Stimulated activated CD4-positive, alpha-beta T cell treated with anti-CD3 and anti-CD28 coated beads, Interleukin-1b, Interleukin-23, amount 100 ng/mL, for 48 hours (primary cell): ENCODE data around the gene MTNR1A.
"Not testable (repeated sequence)": the region's sequence is repeated elsewhere in the genome, so short reads cannot be mapped to it uniquely, and the experiment has no call there.

Experiments used
- DNase-seq: peaks from one replicate; pipeline ENCODE4 v3.0.0-alpha.2; 2020

The MTNR1A gene

DNA sequence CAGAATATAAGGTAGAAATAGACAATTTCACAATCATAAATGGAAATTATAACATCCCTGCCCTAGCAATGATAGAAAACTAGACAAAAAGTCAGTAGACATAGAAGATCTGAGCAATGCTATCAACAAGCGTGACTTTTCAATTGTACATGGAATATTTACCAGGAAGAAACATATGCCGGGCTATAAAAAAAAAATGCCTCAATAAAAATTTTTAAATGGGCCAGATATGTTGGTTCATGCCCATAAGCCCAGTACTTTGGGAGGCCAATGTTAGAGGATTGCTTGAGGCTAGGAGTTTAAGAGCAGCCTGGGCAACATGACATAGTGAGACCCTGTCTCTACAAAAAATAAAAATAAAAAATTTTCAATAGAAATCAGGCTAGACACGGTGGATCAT lies 5.3 kb upstream of the MTNR1A start:
- no peak for DNase-seq

DNA sequence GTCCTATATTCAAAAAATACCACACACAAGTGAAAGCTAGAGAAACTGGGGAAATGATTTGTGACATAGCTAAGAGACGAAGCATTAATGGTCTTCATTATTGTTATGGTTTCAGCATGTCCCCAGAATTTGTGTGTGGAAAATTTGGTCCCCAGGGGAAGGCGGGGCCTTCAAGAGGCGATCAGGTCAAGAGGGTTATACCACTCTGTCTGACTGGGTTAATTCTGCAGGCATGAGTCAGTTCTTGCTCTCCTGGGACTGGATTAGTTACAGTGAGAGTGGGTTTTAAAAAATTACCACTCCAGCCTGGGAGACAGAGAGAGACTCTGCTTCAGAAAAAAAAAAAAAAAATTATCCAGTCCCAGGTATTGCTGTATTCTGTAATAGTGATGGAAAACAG lies 2.1 kb upstream of the MTNR1A start:
- no peak for DNase-seq

DNA sequence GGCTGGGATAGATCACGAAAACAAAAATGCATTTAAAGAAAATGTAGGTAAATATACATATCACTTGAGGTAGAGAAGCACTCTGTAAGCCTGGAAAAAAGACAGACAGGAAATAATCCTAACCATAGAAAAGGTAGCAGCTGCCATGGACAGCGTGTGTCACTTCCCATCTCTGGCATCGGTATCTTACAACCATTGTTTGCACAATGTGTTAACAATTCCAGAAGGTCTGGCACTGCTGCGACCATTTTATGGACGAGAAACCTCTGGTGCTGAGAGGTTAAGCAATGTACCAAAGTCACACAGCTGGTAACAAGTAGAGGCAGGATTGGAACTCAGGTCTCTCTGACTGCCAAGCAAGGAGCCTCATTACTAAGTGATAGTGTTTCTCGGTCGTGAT lies 1.7 kb upstream of the MTNR1A start:
- no peak for DNase-seq

DNA sequence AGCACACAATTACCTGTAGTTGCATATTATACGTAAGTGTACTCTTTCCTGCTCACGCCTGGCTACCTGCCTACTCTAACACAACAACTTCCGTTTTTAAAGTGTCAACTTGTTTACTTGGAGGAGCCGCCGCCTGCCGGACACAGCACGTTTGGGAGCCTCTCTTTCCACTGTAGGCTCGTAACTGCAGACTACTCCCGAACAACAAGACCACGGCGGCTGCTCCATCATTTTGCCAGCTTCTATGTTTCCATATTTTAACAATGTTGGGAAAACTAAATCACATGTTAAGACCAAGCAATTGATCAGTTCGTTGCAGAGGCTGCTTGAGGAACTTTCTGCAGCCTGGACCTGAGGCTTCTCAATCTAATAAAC lies 841 bp downstream of the MTNR1A start:
- DNase-seq = no peak

DNA sequence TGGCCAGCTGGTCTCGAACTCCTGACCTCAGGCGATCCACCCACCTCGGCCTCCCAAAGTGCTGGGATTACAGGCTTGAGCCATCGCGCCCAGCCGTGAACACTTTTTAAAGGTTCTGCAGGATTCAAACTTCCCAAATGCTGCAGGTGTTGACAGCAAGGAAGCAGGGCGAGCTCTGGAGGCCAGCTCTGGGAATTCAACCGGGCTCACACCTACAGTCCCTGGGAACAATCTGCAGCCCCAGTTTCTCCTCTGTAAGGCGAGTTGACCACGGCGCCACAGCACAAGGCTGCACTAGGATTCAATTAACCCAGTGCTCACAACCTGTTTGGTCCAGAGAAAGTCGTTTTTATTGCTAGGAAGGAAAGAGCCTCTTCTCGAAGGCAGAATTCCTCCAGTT lies 1.6 kb downstream of the MTNR1A start:
- DNase-seq = no peak

DNA sequence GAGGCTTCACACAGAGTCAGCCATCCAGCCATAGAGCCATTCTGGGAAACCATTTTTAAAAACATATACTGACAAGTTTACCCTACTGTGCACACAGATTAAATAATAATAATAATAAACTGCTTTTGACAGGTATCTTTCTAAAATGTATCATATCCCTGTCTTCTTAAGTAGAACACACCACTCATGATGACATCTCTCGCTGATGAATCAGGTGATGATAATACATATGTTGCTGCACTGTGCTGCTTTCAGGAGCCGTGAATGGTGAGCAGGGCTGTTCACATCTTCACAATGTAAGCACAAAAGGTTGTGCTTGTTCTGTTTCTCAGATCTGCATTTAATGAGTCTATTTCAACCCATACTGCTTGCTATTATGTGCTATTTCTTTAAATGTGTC lies 3.5 kb downstream of the MTNR1A start:
- no peak for DNase-seq

DNA sequence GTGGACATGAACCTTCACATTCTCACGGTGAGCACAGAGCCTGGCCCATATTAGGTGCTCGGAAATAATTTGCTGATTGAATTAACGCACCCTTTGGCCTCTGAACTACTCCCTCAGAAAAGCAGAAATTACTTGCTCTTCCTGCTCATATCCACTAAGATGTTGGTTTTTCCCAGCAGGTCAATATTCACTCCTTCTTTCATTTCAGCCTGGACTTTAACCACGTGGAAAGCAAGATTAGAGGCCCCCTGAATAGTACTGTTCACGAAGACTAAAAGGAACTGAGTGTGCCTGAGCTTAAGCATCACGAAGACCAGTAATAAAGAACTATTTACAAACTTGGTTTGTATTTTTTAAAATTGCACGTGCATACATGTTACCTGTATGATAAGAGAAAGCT lies 9.9 kb downstream of the MTNR1A start:
- DNase-seq = no peak

DNA sequence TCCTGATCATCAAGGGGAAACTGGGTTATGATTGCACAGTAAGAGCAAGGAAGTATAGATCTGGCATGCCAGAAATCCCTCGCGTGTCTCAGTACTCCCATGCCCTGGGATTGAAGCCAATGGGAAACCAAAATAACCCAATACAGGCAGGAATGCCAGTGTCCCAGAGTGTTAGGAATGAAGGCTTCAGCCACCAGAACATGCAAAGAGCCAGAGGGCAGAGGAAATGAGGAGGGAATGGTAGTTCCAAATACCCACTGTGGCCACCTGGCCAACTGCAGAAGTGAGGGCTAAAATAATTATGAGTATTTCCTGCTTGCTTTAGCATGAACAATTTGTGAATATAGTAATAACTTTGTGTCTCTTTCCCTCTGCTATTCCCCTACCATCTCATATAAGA lies 12.2 kb downstream of the MTNR1A start:
- no peak for DNase-seq

DNA sequence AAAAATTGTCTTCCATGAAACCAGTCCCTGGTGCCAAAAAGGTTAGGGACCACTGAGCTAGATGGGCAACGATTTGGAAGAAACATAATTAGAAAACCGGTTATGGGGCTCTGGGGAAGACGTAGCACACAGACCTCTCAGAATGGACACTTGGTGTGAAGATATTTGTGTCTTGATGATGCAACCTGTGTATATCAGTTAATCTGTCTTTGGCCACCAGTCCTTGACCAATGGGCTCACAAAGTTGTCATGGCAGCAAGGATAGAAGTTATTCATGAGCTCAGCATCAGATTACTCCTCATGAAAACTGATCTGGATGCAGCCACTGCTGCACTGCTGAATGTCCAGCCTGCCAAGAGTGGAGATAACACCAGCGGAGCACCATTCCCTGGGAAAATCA lies 13.6 kb downstream of the MTNR1A start:
- no peak for DNase-seq

DNA sequence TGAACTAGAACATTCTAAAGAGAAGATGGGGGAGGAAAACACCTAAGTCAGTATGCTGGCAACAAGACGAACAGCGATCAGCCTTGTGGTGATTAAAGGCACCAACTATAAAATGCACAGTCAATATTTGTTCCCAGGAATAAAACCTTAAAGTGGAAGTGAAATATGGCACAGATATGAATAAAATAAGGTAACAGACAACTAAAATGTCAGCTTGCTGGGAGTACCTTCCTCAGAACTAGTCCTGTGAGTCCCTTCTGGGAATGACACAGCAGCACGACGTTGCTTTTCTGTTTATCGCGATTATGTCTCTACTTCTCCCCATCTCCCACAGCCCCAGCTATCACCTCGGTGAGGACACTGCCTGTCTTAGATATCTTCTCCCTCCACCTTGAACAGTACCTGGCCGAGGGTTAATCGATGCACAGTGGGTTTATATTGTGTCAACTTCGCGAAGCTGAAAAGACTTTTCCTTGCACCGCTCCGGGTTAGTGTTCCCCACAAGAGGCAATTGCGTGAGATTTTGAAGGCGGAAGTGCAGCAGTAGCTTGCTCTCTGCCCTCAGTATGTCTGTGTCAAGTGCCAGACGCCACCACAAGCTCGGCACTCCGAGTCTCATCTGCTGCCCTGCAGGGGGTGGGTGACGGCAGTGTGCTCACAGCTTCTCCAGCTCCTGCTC lies 17.4 kb downstream of the MTNR1A start:
- DNase-seq = no peak

DNA sequence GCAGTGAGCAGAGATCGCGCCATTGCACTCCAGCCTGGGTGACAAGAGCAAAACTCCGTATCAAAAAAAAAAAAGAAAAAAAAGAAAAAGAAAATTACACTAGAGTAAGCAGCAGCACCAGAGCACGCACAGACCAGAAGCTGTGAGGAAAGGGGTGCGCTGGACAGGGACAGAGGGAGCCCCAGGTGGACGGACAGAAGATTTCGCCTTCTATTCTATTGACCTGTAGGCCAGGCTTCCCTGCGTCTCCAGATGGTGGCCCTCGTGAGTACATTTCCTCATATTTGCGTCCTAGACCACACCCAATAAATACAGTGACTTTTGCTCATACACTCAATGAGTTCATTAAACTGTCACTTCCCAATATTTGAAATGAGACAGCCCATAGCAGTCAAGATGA lies 19.1 kb downstream of the MTNR1A start:
- DNase-seq = no peak

DNA sequence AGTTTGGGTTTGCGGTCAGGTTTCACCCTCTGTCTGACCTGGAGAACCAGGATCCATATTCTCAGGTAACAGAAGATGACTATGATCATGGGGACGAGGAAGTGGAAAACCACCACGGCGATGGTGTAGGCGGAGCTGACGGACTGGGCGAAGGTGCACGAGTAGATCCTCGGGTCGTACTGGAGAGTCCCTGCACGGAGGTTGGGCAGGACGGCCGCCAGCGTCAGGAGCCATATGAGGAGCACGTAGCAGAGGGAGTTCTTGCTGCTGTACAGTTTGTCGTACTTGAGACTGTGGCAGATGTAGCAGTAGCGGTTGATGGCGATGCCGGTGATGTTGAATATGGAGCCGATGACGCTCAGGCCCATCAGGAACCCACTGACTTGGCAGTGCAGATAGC lies 21.3 kb downstream of the MTNR1A start:
- no peak for DNase-seq

DNA sequence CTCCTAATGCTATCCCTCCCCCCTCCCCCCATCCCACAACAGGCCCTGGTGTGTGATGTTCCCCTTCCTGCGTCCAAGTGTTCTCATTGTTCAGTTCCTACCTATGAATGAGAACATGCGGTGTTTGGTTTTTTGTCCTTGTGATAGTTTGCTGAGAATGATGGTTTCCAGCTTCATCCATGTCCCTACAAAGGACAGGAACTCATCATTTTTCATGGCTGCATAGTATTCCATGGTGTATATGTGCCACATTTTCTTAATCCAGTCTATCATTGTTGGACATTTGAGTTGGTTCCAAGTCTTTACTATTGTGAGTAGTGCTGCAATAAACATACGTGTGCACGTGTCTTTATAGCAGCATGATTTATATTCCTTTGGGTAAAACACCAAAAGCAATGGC lies 31.4 kb downstream of the MTNR1A start:
- DNase-seq = not testable (repeated sequence)

DNA sequence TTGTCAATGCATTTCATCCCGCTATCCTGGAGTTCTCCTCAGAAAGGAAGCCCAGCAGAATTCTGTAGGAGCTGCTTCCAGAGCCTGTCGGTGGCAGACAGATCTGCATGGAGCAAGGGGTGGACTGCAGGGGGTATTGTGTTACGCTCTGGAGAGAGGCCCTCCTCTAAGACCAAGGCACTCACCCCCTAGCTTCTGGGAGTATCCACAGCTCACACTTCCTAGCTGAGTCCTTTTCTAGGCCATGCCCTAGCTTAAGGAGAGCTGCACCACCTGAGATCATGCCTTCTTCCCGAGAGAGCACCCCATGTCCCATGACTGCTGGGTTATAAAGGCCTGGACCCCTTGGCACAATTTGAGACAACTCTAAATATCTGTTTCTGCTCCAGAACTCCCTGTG lies 39.1 kb downstream of the MTNR1A start:
- DNase-seq = no peak

DNA sequence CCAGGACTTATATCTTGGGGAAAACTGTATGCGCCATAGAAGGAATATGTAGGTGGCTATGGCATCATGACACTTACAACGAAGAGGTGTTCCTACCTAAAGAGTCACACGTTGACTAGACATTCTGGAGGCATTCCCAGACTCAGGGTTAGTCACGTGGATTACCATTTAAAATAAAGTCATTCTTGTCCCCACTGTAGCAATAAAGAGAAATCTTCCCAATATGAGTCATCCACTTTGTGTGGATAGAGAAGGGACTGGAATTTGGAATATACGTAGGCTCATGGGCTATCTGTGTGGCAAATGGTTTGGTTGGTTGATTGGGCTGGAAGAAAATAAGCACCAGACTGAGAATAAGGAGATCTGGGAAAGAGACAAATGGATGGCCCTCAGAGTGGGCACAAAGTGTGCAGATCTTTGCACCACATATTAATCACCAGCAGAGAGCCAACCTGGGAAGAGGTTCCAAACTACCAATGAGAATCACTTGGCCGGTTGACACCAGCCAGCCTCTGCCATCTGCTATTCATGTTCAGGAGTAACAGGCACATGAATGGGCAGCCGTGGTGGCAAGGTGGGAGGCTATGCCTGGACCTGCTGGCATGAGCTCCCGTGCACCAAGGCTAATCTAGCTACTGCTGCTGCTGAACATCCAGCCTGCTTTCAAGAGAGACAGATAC lies 41.0 kb downstream of the MTNR1A start:
- DNase-seq = no peak

DNA sequence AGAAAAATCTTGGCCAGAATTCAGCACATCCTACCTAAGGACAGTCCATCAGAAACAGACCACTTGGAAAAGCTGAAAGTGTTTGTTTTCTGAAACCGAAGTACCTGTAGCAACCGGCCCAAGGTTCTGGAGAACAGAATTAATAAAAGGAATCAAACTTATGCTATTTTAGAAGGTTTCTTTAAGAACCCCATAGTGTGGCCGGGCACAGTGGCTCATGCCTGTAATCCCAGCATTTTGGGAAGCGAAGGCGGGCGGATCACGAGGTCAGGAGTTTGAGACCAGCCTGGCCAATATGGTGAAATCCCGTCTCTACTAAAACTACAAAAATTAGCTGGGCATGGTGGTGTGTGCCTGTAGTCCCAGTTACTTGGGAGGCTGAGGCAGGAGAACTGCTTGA lies 50.6 kb downstream of the MTNR1A start:
- DNase-seq = not testable (repeated sequence)

DNA sequence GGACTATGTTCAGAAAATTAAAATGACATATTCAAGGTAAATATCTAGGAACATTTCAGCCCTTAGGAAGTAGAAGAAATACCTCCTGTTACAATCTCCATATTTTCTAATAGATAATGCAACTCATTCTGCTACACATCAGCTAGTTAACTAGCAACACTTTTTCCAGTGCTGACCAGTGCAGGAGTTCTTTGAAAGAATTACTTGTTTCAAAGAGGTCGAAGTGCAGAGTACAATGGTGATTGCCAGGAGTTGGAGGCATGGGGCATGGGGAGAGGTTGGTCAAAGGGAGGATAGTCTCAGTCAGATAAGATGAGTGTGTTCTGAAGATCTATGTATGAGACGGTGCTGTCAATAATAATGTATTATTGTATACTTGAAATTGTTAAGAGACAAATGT lies 53.1 kb downstream of the MTNR1A start:
- DNase-seq = no peak

DNA sequence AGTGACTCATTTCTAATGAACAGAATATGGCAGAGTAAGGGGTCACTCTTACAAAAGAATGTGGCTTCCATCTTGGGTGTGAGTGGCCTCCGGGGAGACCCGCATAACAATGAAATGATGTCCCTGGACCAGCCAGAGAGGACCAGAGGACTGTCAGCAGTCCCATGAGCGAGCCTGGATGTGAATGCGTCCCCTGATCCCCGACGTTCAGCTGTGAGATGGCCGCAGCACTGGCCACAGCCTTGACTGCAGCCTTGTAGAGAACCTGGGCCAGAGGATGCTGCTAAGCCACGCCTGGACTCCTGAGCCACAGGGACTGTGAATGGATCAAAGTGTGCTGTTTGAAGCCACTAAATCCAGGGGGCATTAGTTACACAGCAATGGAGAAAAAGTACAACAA lies 53.8 kb downstream of the MTNR1A start:
- no peak for DNase-seq

DNA sequence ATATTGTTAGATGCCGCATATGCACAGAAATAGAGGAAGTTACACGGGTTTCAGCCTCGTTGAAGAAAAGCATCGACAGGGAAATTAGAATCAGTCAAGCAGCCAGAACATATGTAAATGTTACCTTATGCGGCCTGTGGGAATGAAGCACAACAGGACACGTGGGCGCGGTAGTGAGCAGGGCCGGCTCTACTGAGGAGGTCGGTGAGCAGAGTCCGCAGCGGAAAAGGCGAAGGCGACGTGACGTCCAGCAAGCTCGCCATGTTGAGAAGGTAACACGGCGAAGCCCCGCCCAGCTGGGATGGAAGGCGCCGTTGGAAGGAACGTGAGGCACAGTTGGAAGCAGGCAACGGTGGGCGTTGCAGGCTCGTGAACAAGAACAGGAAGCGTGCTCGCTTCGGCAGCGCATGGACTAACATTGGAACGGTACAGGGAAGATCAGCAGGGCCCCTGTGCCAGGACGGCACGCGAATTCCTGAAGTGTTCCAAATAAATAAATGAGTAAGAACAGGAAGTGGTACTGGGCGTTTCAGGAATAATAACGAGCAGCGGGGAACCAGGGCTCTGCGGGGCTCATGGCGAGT lies 54.6 kb downstream of the MTNR1A start:
- no peak for DNase-seq

DNA sequence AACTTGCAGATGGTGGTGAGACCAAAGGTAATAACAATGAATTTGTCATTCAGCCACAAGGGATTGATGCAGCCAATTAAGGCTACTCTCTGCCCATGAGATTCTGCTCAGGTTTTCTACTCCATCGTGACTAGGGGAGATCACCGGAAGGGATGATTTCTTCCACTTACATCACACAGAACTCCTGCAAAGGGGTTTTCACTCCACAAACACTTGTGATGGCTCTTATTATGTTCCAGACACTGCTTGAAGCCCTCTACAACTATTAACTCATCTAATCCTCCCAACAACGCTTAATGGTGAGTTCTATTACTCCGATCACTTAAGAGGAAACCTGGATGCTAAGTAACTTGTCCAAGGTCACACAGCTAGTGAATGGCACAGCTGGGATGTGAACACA lies 55.9 kb downstream of the MTNR1A start:
- DNase-seq = no peak

DNA sequence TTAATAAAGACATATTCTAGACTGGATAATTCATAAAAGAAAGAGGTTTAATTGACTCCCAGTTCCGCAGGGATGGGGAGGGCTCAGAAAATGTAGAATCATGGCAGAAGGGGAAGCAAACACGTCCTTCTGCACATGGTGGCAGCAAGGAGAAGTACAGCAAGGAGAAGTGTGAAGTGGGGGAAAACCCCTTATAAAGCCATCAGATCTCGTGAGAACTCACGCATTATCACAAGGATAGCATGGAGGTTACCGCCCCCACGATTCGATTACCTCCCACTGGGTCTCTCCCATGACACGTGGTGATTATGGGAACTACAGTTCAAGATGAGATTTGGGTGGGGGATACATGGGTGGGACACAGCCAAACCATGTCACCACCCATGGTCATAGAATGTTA lies 58.3 kb downstream of the MTNR1A start:
- DNase-seq = no peak

DNA sequence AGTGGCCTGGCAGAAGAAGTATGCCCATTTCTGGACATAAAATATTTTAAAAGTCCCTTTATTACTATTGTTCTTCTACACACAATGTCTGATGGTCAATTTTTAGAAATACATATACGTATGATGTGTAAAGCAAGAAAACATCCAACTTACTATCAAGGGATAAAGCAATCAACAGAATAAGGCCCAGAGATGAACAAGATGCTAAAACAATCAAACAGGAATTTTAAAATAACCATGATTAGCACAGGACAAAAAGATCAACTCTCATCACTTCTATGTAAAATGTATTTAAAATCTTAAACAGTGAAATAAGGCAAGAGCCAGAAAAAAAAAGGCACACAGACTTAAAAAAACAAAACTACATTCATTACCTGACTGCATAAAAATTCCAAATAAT lies 60.9 kb downstream of the MTNR1A start:
- DNase-seq = no peak

DNA sequence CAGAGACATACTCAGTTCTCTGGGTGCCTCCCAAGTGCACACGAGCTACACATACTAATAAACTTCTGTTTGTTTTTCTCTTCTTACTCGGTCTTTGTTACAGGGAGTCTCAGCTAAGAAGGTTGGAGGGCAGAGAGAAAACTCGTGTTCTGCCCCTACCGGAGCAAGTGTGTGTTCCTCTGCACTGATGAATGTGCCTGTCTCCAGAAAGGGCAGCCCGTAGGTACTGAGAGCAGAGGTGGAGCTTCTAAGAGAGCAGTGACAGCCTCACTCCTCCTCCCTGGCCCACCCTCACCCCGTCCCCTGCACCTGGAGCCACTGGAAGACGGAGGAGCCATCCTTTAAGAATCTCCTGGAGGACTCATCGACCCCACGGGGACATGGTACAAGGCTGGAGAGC lies 67.6 kb downstream of the MTNR1A start:
- DNase-seq = no peak

DNA sequence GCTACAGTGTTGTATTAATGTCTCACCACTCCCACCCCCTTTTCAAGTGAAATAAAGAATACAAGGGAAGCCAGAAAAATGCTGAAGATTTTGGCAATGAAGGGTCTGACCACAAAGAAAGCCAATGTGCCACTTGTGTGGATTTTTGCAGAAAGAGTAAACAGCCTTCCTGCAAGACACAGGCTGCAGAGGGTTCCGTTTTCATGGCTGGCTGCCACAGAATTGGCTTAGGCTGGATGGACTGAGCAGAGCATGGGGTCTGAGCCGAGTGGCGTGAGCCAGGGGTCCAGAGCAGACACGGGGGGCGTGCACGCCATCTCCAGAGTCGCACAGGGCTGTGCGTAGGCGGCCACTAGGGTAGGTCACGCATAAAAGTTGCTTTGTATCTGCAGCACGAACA lies 69.2 kb downstream of the MTNR1A start:
- DNase-seq = no peak

DNA sequence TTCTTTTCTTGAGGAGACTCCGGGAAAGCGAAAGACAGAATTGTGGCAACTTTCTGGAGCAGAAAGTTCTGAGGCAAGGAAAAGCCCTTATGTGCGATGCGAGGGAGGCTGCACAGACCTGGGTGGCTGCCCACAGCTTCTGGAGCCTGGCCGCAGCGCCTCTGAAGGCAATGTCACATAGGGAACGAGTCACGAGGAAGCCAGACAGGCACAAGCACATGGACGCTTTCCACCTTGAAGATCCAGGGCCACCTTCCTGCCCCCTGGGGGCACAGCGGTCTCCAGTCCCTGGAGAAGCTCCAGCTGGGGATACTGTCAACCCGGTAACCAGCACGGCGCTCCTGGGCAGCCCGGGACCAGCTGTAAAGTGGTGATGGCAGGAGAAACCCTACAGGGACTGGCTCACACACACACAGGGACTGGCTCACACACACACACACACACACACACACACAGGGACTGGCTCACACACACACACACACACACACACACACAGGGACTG lies 69.8 kb downstream of the MTNR1A start:
- no peak for DNase-seq
